ENCODE data around the gene TRIM41. TPM values are rescaled to one million over a fixed set of nuclear protein-coding genes. Genes with fewer than 3 reads are reported as not detected.
"Not testable (repeated sequence)": the region's sequence is repeated elsewhere in the genome, so short reads cannot be mapped to it uniquely, and the experiment has no call there.

TRIM41 gene
- total RNA-seq, 1 experiment from 2014 or later = 26.8 TPM

- Histone ChIP-seq H3K9me3 (ENCODE audit: low read length) (no peaks in the 10 kb centered on the region), H3K4me2 (ENCODE audit: low read length) (no peak overlapping the region), H3K9ac (ENCODE audit: low read length) (no peak overlapping the region), H3K36me3 (ENCODE audit: low read depth, low read length) (no peaks in the 10 kb centered on the region), H3K4me3 (ENCODE audit: low read length) (no peak overlapping the region), H3F3A (ENCODE audit: low read length, unreplicated experiment) (no peaks in the 10 kb centered on the region), H3K27me3 (ENCODE audit: low read length) (peaks cover 5% of the 10 kb centered on the region; the same call in 1 of the 2 replicates), H3K27ac (ENCODE audit: low read length) (no peak overlapping the region), H2AFZ (ENCODE audit: low read length) (no peak overlapping the region), H3K79me2 (ENCODE audit: low read length) (no peaks in the 10 kb centered on the region), H3K9me2 (replicated peaks; ENCODE audit: low read length) (no peaks in the 10 kb centered on the region), H4K20me1 (ENCODE audit: low read length) (no peaks in the 10 kb centered on the region), H3K4me1 (ENCODE audit: insufficient read depth, low read length) (no peaks in the 10 kb centered on the region)
- TF ChIP-seq EZH2 (IDR thresholded peaks at IDR 0.05; ENCODE audit: low read length, unreplicated experiment) (no peak), EZH2phosphoT487 (IDR thresholded peaks at IDR 0.05; ENCODE audit: borderline replicate concordance, low read length) (no peak)
- TF ChIP-seq, protein P1, sequence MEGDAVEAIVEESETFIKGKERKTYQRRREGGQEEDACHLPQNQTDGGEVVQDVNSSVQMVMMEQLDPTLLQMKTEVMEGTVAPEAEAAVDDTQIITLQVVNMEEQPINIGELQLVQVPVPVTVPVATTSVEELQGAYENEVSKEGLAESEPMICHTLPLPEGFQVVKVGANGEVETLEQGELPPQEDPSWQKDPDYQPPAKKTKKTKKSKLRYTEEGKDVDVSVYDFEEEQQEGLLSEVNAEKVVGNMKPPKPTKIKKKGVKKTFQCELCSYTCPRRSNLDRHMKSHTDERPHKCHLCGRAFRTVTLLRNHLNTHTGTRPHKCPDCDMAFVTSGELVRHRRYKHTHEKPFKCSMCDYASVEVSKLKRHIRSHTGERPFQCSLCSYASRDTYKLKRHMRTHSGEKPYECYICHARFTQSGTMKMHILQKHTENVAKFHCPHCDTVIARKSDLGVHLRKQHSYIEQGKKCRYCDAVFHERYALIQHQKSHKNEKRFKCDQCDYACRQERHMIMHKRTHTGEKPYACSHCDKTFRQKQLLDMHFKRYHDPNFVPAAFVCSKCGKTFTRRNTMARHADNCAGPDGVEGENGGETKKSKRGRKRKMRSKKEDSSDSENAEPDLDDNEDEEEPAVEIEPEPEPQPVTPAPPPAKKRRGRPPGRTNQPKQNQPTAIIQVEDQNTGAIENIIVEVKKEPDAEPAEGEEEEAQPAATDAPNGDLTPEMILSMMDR (conservative IDR thresholded peaks at IDR 0.05; ENCODE audit: low read depth, low read length) = no peak
- no TSS peak for BruUV-seq (replicated peaks)
- ChIA-PET POLR2A (ENCODE audit: unreplicated experiment) (no interaction called here), CTCF (no interaction called here)
- no peak for DNase-seq
- ATAC-seq = no peak
- intact Hi-C loops (cut with micrococcal nuclease) = no loop called here
These were observed 59.8 kb downstream of the TRIM41 start for GRCh38 chr5:181282874-181283273.

DNA sequence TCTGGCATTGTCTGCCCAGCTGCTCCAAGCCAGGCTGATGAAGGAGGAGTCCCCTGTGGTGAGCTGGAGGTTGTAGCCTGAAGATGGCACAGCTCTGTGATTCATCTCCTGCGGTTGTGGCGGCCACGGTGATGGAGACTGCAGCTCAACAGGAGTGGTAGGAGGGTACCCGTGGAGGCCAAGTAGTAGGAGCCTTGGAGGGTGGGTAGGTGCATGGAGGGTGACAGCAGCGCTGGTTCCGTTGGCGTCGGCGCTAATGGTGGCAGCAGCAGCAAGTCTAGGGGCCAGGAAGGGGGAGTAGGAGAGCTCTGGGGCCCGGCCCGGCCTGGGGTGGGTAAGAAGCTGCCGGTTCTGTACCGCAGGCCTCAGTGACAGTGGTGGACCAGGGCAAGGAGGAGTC lies 60.3 kb downstream of the TRIM41 start:
- Histone ChIP-seq H3K27ac (ENCODE audit: low read length) (no peak overlapping the region), H3K4me2 (ENCODE audit: low read length) (no peak overlapping the region), H3K9ac (ENCODE audit: low read length) (no peak overlapping the region), H3K9me3 (ENCODE audit: low read length) (no peaks in the 10 kb centered on the region), H2AFZ (ENCODE audit: low read length) (no peak overlapping the region), H3K79me2 (ENCODE audit: low read length) (no peaks in the 10 kb centered on the region), H3K9me2 (replicated peaks; ENCODE audit: low read length) (no peaks in the 10 kb centered on the region), H3K4me3 (ENCODE audit: low read length) (no peak overlapping the region), H3K36me3 (ENCODE audit: low read depth, low read length) (no peaks in the 10 kb centered on the region), H3K4me1 (ENCODE audit: insufficient read depth, low read length) (no peaks in the 10 kb centered on the region), H3F3A (ENCODE audit: low read length, unreplicated experiment) (no peaks in the 10 kb centered on the region), H4K20me1 (ENCODE audit: low read length) (no peaks in the 10 kb centered on the region), H3K27me3 (ENCODE audit: low read length) (peaks cover 5% of the 10 kb centered on the region; the same call in 1 of the 2 replicates)
- POLR2A ChIA-PET (ENCODE audit: unreplicated experiment) = no interaction called here
- no peak for DNase-seq
- intact Hi-C loops (cut with micrococcal nuclease) = no loop called here
- no peak for ATAC-seq
- TF ChIP-seq, protein P1 (conservative IDR thresholded peaks at IDR 0.05; ENCODE audit: low read depth, low read length) = no peak
- no peak for TF ChIP-seq EZH2 (IDR thresholded peaks at IDR 0.05; ENCODE audit: low read length, unreplicated experiment)
- TF ChIP-seq EZH2phosphoT487 (IDR thresholded peaks at IDR 0.05; ENCODE audit: borderline replicate concordance, low read length) = no peak
- CTCF ChIA-PET = no interaction called here
- BruUV-seq (replicated peaks) = no TSS peak

- H3K4me3 ChIP-seq (ENCODE audit: low read length); H4K20me1 ChIP-seq (ENCODE audit: low read length); H3K9me3 ChIP-seq (ENCODE audit: low read length); H3K27me3 ChIP-seq (ENCODE audit: low read length); H3K9me2 ChIP-seq (replicated peaks; ENCODE audit: low read length); H3K36me3 ChIP-seq (ENCODE audit: low read depth, low read length); ATAC-seq; H3K79me2 ChIP-seq (ENCODE audit: low read length); POLR2A ChIA-PET (ENCODE audit: unreplicated experiment); H3K4me1 ChIP-seq (ENCODE audit: insufficient read depth, low read length); BruUV-seq (replicated peaks); H2AFZ ChIP-seq (ENCODE audit: low read length); H3F3A ChIP-seq (ENCODE audit: low read length, unreplicated experiment); H3K9ac ChIP-seq (ENCODE audit: low read length); H3K4me2 ChIP-seq (ENCODE audit: low read length); CTCF ChIA-PET; DNase-seq; intact Hi-C loops (cut with micrococcal nuclease); H3K27ac ChIP-seq (ENCODE audit: low read length): not testable (repeated sequence)
These were observed 61.0 kb downstream of the TRIM41 start for GRCh38 chr5:181283841-181284755.

Small RNA genes within 50 kb of the gene (microRNA-seq; reads per million reads assigned to microRNA genes)
- gene MIR4638 (ENCODE audit: unreplicated experiment) = 1.8 reads per million

Other genes starting within 250 kb of the TRIM41 start
- not detected in 2 replicates for gene BTNL3, start 234.4 kb upstream of the TRIM41 start, total RNA-seq (2014; rRNA removed)
- 11.5 and 15.4 TPM in 2 replicates for gene BTNL9, start 183.0 kb upstream of the TRIM41 start, total RNA-seq (2014; rRNA removed)
- gene OR2V1, start 92.1 kb upstream of the TRIM41 start, total RNA-seq (2014; rRNA removed) = not detected in 2 replicates
- gene OR2V2, start 75.7 kb upstream of the TRIM41 start, total RNA-seq (2014; rRNA removed) = not detected in 2 replicates
- gene TRIM7, start 18.1 kb upstream of the TRIM41 start, total RNA-seq (2014; rRNA removed) = 28.1 and 44.1 TPM in 2 replicates
- gene RACK1, start 20.6 kb downstream of the TRIM41 start, total RNA-seq (2014; rRNA removed) = 2,587 and 3,047 TPM in 2 replicates
- 4.4 and 8.9 TPM in 2 replicates for gene TRIM52, start 37.9 kb downstream of the TRIM41 start, total RNA-seq (2014; rRNA removed)
- not detected in 2 replicates for gene OR4F3, start 144.0 kb downstream of the TRIM41 start, total RNA-seq (2014; rRNA removed)

Measured in PC-3 (cell line).